Activated CD8-positive, alpha-beta T cell treated with anti-CD3 and anti-CD28 coated beads, Interleukin-2, amount 10 ng/mL, durations not matched to agents 7 days and 5 days (primary cell): ENCODE results near the gene ZBTB34. TPM values are rescaled to one million over a fixed set of nuclear protein-coding genes. Genes with fewer than 3 reads are reported as not detected.
A peak's percentile ranks its signal among the peaks of the same experiment; 100 is the strongest.

Experiments
- ATAC-seq: fragments of 150-1000 bp; cut with Tn5 transposase; one replicate; pipeline ENCODE4 v1.10.0; 2021; ENCODE audit warnings: moderate library complexity
- CTCF ChIA-PET: fragments of 350-600 bp; sonication (Branson Sonifier 250); formaldehyde crosslinking; loops from one replicate; lab custom pipeline; 2021; ENCODE audit warnings: antibody characterized with exemption; lab: Charles Lee
- POLR2A ChIA-PET: fragments of 350-600 bp; sonication (Branson Sonifier 250); formaldehyde crosslinking; loops from one replicate; lab custom pipeline; 2021; ENCODE audit warnings: antibody characterized with exemption; lab: Charles Lee
- DNase-seq: peaks from one replicate; pipeline ENCODE4 v3.0.0-alpha.2; 2020
- H3K27ac Mint-ChIP-seq: one replicate; pipeline ENCODE4 v1.8.0; 2021; ENCODE audit warnings: mild to moderate bottlenecking, mixed read lengths
- H3K27me3 Mint-ChIP-seq: one replicate; pipeline ENCODE4 v1.8.0; 2021; ENCODE audit warnings: low read depth, mixed read lengths
- H3K36me3 Mint-ChIP-seq: one replicate; pipeline ENCODE4 v1.8.0; 2021; ENCODE audit warnings: low read depth, mixed read lengths
- H3K4me1 Mint-ChIP-seq: one replicate; pipeline ENCODE4 v1.8.0; 2021; ENCODE audit warnings: low read depth, mixed read lengths
- H3K4me3 Mint-ChIP-seq: one replicate; pipeline ENCODE4 v1.8.0; 2021; ENCODE audit warnings: mild to moderate bottlenecking, mixed read lengths
- H3K9me3 Mint-ChIP-seq: one replicate; pipeline ENCODE4 v1.8.0; 2022; ENCODE audit warnings: mixed read lengths; ENCODE audit not compliant: insufficient read depth
- total RNA-seq, 2 experiments: library from RNA; stranded (reverse); gene quantifications; one replicate each; pipeline ENCODE4 v1.2.3, GENCODE V29; 2021

ZBTB34 gene
- total RNA-seq, 2 experiments from 2014 or later: 7.7 to 8.1 TPM

DNA sequence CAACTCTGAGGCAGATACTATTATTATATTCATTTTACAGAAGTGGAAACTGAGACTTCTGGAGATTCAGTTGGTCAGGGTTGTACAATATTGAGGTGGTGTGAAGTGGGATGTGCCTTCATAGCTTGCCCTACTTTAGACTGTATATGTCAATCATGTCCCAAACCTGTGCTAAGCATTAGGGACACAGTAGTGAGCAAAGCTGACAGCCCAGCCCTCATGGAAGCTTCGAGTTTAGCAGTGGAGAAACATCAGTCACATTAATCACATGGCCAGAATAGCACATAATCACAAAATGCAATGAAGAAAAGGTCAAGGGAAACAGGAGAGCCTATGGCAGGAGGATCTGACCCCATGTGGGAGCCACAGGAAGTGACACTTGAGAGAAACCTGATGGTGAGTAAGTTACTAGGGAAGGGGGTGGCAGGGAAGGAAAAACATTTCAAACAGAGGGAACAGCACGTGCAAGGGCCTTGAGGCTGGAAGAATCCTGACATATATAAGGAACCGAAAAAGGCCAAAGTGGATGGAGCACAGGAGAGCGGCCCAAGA, 33.7 kb downstream of the ZBTB34 start:
- no peak for DNase-seq
- CTCF ChIA-PET: interaction anchor here (0.7 kb wide), 1 partner anchor 228 kb away, joined by 4 read pairs; the partner anchor contains the start of gene ANGPTL2
- Mint-ChIP-seq H3K4me1 (peaks cover 3% of the 10 kb centered on the region), H3K27me3 (peaks cover 2% of the 10 kb centered on the region), H3K36me3 (no peaks in the 10 kb centered on the region), H3K27ac (no peak overlapping the region), H3K9me3 (no peaks in the 10 kb centered on the region), H3K4me3 (no peak overlapping the region)
- POLR2A ChIA-PET: no interaction called here
- ATAC-seq: no peak

DNA sequence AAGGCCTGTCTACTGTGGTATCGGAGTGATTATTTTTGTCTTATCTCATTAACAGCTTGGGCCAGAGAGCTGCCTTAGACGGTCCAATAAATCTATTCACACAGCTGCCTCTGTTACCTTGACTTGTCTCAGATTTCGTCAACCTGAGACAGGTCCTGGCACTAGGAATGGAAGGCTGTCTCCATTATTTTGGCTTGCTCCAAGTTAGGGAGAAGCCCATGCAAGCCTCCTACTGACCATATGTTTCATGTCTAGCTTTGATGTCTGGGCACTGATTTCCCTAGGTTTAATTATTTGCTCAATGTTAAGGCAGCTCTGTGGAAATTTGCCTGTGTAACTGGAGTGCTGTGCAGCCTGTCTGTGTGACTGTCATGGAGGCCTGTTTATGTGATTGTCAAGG, 41.8 kb downstream of the ZBTB34 start:
- ATAC-seq: no peak

DNA sequence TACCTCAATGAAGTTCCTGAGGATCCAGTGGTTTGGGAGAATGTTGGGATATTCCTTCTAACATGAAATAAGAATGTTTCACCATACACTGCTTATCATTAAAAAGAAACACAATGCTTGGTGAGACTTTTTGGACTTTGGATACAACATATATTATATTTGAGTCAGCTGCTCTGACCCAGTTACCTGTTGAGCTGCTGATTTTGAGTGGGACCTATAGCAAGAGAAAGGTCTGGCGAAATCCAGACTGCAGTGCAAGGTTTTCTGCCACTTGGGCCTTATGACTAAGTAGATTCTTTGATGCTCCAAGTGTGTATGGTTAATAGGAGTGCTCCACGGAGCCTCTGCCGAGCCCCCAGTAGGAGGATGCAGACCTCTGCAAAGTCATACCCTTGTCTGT, 44.1 kb downstream of the ZBTB34 start:
- CTCF ChIA-PET: interaction anchor here (1.4 kb wide), 1 partner anchor 45 kb away, joined by 3 read pairs; no protein-coding TSS in a partner anchor
- Mint-ChIP-seq H3K9me3 (no peaks in the 10 kb centered on the region), H3K36me3 (no peaks in the 10 kb centered on the region), H3K27ac (no peak overlapping the region), H3K27me3 (peaks cover 16% of the 10 kb centered on the region), H3K4me1 (no peaks in the 10 kb centered on the region), H3K4me3 (no peak overlapping the region)
- POLR2A ChIA-PET: no interaction called here
- DNase-seq (no peak), ATAC-seq (no peak)

More for the DNA sequence above, 41.8 kb downstream of the ZBTB34 start:
- POLR2A ChIA-PET: no interaction called here
- no peak for DNase-seq
- no peak overlapping the region for H3K4me3 Mint-ChIP-seq
- no peak overlapping the region for H3K27ac Mint-ChIP-seq
- no peaks in the 10 kb centered on the region for H3K4me1 Mint-ChIP-seq
- CTCF ChIA-PET: interaction anchor here (1.1 kb wide), 2 partner anchors 9 to 42 kb away, joined by 3 read pairs; partner anchors contain the start of gene ZBTB34
- peaks cover 10% of the 10 kb centered on the region for H3K27me3 Mint-ChIP-seq
- no peaks in the 10 kb centered on the region for H3K9me3 Mint-ChIP-seq
- H3K36me3 Mint-ChIP-seq: no peaks in the 10 kb centered on the region

DNA sequence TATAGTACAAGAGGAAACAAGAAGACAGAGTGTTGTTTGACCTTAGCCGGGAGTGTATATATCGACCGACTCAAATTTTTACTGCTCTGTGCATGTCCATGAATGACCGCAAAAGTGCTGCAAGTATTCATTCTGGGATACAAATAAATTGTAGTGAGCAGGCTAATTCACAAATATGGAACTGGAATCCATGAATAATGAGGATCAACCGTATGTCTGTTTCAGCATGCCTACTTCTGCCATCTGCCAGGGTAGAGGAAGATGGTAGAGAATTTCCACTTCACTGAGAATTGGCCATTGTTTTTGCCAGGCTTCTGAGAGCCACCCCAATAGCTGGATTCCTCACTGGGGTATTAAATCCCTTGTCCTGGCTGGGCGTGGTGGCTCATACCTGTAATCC, 45.7 kb downstream of the ZBTB34 start:
- Mint-ChIP-seq H3K27me3 (peaks cover 16% of the 10 kb centered on the region), H3K4me3 (no peak overlapping the region)
- CTCF ChIA-PET: no interaction called here

DNA sequence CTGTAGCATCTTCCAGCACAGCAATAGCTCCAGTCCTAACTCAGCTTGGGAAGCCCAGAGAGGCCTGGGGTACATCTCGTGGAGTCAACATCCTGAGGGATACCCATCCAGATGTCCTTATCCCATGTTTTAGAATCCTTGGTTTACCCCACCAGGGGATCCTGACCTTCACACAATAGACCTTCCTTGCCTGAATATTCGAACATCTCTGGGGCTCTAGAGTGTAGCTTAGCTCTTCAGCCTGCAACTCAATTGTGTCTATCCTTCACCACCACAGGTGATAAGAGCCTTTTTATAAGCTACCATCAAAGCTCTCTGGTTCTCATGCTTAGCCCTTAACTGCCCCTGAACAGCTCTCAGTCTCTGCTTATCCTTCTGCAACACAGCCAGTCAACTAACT, 46.6 kb downstream of the ZBTB34 start:
- Mint-ChIP-seq H3K36me3 (no peaks in the 10 kb centered on the region), H3K4me1 (no peaks in the 10 kb centered on the region), H3K4me3 (no peak overlapping the region), H3K27ac (no peak overlapping the region), H3K9me3 (no peaks in the 10 kb centered on the region), H3K27me3 (peaks cover 19% of the 10 kb centered on the region)
- ATAC-seq: no peak
- ChIA-PET POLR2A (no interaction called here), CTCF (no interaction called here)
- no peak for DNase-seq

More for the DNA sequence above, 45.7 kb downstream of the ZBTB34 start:
- DNase-seq (no peak), ATAC-seq (no peak)
- Mint-ChIP-seq H3K27ac (no peak overlapping the region), H3K9me3 (no peaks in the 10 kb centered on the region), H3K36me3 (no peaks in the 10 kb centered on the region), H3K4me1 (no peaks in the 10 kb centered on the region)
- POLR2A ChIA-PET: no interaction called here

DNA sequence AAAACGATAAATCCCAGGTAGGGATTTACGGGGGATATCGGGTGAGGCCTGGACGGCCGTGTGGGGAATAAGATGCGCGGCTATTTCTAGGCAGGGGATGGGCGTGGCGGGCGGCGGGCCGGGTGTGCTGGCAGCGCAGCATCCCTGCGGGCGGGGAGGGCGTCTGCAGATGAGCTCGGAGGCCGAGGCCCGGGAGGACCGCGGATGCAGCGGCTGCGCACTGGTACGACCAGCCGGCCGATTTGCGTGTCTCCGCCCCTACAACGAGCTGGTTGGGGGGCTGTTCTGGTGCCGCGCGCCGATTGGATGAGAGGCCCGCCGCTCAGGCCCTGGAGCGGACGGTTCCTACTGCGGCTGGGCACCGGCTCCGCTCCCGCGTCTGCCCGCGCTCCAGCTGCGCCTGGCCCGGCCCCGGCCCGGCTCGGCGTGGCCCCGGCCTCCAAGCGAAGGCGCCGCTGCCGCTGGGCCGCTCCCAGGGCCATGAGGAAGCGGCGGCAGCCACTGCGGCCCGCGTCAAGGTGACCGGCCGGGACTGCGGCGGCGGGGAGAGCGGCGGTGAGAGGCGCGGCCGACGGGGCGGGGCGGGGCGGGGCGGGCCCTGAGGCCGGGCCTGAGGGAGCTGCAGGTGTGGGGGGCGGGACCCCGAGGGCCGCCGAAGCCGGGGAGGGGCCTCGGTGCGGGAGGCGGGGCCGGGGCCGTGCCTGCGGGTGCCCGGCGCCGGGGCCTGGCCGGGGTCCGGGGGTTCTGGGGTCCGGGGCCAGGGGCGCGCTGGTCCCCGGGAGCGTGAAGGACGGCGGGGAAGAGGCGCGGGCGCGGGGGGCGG, 54.2 kb downstream of the ZBTB34 start, which contains the start of gene RALGPS1:
Gene RALGPS1 (plus strand): TSS at position 325 of the 823 bp plus-strand sequence. CDS start 47,508 bp downstream, outside the sequence.
- H3K27me3 Mint-ChIP-seq: peaks cover 17% of the 10 kb centered on the region
- H3K27ac Mint-ChIP-seq: peak within 1 kb of the TSS; percentile 15
- peaks cover 10% of the 10 kb centered on the region for H3K4me1 Mint-ChIP-seq
- ChIA-PET POLR2A (no interaction called here), CTCF (interaction anchor here (1.0 to 1.3 kb wide), 6 partner anchors 51 to 210 kb away, joined by 3 to 4 read pairs (median 4); partner anchors contain the start of gene ZBTB34)
- DNase-seq (peak; percentile 93), ATAC-seq (peak; percentile 97)
- no peaks in the 10 kb centered on the region for H3K9me3 Mint-ChIP-seq
- H3K36me3 Mint-ChIP-seq: no peaks in the 10 kb centered on the region
- peak within 1 kb of the TSS; percentile 66 for H3K4me3 Mint-ChIP-seq

DNA sequence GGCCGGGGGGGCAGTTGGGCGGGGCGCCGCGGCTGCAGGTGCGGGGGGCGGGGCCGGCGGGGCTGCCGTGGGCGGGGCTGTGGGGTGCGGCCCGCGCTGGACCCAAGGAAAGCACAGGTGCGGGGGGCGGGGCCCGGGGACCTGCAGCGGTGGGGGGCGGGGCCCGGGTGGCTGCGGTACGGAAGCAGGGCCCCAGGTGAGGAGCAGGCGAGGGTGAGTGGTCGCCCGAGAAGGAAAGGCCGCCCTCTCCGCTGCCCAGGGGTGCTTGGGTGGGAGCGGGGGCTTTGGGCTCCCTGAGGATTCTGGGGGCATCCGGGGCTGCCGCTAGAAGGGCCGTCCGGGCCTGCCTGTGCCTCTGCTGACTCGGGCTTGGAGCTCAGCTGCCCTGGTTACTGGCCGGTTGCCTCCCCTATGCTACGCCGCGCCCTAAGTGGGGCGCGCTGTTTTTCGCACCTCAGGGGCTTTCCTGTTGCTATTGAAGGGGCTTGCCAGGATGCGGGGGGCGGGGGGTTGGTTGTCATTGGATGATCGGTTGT, 54.9 kb downstream of the ZBTB34 start:
- Mint-ChIP-seq H3K9me3 (no peaks in the 10 kb centered on the region), H3K27ac (no peak overlapping the region), H3K27me3 (peaks cover 17% of the 10 kb centered on the region), H3K4me1 (peaks cover 10% of the 10 kb centered on the region), H3K4me3 (peak overlapping the region; percentile 63), H3K36me3 (no peaks in the 10 kb centered on the region)
- ChIA-PET CTCF (interaction anchor here (1.0 kb wide), 2 partner anchors 110 to 134 kb away, joined by 4 read pairs; no protein-coding TSS in a partner anchor), POLR2A (interaction anchor here (0.6 kb wide), 1 partner anchor 13 kb away, joined by 4 read pairs; no protein-coding TSS in a partner anchor)
- ATAC-seq: peak; percentile 6
- DNase-seq: peak; percentile 40

DNA sequence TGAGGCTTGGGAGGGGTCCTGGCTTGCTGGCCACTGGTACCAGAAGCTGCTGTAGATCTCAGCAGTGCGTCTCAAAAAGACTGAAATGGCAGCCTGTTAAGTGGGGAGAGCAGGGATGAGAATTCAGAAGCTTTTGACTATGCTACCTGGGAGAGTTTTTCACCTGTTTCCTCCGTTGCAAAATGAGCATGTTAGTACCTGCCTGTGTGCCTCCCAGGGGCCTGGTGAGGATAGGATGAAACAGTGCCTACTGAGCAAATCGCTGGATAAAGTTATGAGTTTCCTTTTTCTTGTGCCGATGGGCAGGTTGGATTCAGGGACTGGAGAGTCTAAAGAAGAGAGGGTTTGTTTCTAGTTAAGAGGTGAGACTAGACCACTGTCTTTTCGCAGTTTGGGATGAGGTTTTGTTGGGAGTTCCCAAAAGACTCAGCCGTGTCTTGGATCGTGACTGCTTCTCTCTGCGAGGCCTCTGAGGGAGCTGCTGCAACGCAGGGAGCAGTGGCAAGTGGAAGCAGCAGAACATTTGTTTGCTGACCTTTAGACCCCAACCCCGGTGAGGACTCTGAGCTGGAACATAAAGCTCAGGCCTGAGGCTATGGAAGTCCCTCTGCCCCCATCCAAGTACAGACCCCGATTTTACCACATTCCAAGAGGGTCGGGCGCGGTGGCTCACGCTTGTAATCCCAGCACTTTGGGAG, 55.6 kb downstream of the ZBTB34 start:
- CTCF ChIA-PET: no interaction called here
- Mint-ChIP-seq H3K4me1 (peaks cover 10% of the 10 kb centered on the region), H3K9me3 (no peaks in the 10 kb centered on the region), H3K36me3 (no peaks in the 10 kb centered on the region), H3K27me3 (peaks cover 17% of the 10 kb centered on the region), H3K4me3 (peak overlapping the region; percentile 63), H3K27ac (no peak overlapping the region)
- POLR2A ChIA-PET: interaction anchor here (0.6 kb wide), 2 partner anchors 12 to 1704 kb away, joined by 3 to 4 read pairs; no protein-coding TSS in a partner anchor
- no peak for ATAC-seq
- no peak for DNase-seq

DNA sequence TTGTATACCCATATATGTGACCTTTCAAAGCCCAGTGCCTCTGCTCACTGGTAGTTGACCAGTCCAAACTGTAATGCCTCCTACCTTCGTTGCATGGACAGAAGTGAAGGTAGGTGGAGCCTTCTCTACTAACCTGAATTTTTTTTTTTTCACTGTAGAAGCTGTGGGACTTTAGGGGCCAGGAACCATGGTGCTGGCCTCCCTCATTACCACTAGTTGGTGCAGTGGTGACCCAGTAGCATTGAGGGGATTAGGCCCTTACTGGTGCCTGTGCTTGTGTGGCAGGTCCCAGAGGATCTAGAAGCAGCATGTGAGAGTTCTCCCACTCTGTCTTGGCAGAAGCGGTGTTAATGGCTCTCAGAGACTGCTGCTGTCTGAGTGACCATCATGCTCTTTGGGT, 56.5 kb downstream of the ZBTB34 start:
- Mint-ChIP-seq H3K36me3 (no peaks in the 10 kb centered on the region), H3K9me3 (no peaks in the 10 kb centered on the region), H3K4me1 (peaks cover 10% of the 10 kb centered on the region), H3K4me3 (no peak overlapping the region), H3K27me3 (peaks cover 16% of the 10 kb centered on the region), H3K27ac (no peak overlapping the region)
- ChIA-PET POLR2A (interaction anchor here (0.6 kb wide), 1 partner anchor 1703 kb away, joined by 3 read pairs; no protein-coding TSS in a partner anchor), CTCF (interaction anchor here (1.4 kb wide), 1 partner anchor 18 kb away, joined by 3 read pairs; no protein-coding TSS in a partner anchor)
- ATAC-seq: no peak
- no peak for DNase-seq

DNA sequence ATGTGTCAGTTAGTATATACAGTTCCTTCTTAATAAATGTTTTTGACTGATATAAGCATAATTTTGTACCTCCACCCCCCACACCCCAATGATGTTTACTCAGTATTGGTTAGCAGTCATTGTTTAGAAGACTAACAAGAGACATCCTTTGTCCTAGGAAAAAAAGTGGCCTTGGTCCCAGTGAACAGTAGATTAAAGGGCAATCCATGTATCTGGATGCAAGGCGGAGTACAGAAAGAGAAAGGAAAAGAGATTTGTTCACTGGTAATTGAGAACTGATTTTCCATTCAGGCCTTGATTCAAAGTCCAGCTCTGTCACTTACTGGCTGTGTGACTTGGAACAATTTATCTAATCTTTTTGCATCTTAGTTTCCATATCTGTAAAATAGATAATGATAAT, 58.8 kb downstream of the ZBTB34 start:
- no peak overlapping the region for H3K27ac Mint-ChIP-seq
- ATAC-seq: no peak
- POLR2A ChIA-PET: no interaction called here

DNA sequence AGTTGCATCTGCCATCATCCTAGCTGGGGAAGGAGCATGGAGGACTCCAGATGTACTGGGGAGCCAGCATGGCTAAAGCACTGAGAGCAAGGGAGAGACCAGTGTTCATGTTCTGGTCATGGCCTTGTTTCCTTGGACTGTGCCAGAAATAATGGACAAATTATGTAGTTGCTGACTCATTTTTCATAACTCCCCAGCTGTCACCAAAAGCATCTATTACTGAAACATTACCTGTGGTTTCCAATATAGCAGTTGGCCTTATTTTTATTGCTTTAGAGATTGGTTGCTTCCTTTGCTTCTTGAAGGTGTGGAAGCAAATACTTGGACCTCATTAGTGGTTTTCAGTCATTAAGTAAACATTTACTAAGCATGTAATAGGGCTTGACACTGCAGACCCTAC, 65.4 kb downstream of the ZBTB34 start:
- peaks cover 3% of the 10 kb centered on the region for H3K27me3 Mint-ChIP-seq
- no peaks in the 10 kb centered on the region for H3K36me3 Mint-ChIP-seq
- POLR2A ChIA-PET: no interaction called here
- CTCF ChIA-PET: interaction anchor here (2.1 kb wide), 1 partner anchor 16 kb away, joined by 11 read pairs; no protein-coding TSS in a partner anchor
- no peak overlapping the region for H3K27ac Mint-ChIP-seq
- no peak for ATAC-seq
- no peak for DNase-seq
- H3K9me3 Mint-ChIP-seq: no peaks in the 10 kb centered on the region
- H3K4me3 Mint-ChIP-seq: no peak overlapping the region
- H3K4me1 Mint-ChIP-seq: no peaks in the 10 kb centered on the region

More for the DNA sequence above, 58.8 kb downstream of the ZBTB34 start:
- no peaks in the 10 kb centered on the region for H3K9me3 Mint-ChIP-seq
- DNase-seq: no peak
- H3K4me1 Mint-ChIP-seq: peaks cover 9% of the 10 kb centered on the region
- CTCF ChIA-PET: no interaction called here
- H3K36me3 Mint-ChIP-seq: no peaks in the 10 kb centered on the region
- H3K27me3 Mint-ChIP-seq: peaks cover 7% of the 10 kb centered on the region
- no peak overlapping the region for H3K4me3 Mint-ChIP-seq
